Smooth muscle cell (in vitro differentiated cells): ENCODE data around the gene ULK4. TPM values are rescaled to one million over a fixed set of nuclear protein-coding genes. Genes with fewer than 3 reads are reported as not detected.
"Not testable (repeated sequence)": the region's sequence is repeated elsewhere in the genome, so short reads cannot be mapped to it uniquely, and the experiment has no call there.

Experiments used
- DNase-seq: peaks from one replicate; lab custom pipeline; 2025; ENCODE audit not compliant: unreplicated experiment; lab: John Stamatoyannopoulos, UW
- H2AFZ ChIP-seq: fragments of 200-600 bp; sonication (generic); 2 replicates; pipeline ENCODE4 v1.6.0; 2016; ENCODE audit warnings: antibody characterized with exemption, low read depth, mild to moderate bottlenecking
- H3F3A ChIP-seq: fragments of 200-600 bp; sonication (generic); 2 replicates; pipeline ENCODE4 v1.6.0; 2017; ENCODE audit warnings: antibody characterized with exemption, low read depth
- H3K27ac ChIP-seq: fragments of 200-600 bp; sonication (generic); 2 replicates; pipeline ENCODE4 v1.5.1; 2016; ENCODE audit warnings: low read depth, mild to moderate bottlenecking
- H3K27me3 ChIP-seq: fragments of 200-600 bp; sonication (generic); 2 replicates; pipeline ENCODE4 v1.6.1; 2016; ENCODE audit warnings: low read depth, mild to moderate bottlenecking
- H3K36me3 ChIP-seq: fragments of 200-600 bp; sonication (generic); 2 replicates; pipeline ENCODE4 v1.5.1; 2016; ENCODE audit warnings: low read depth
- H3K4me1 ChIP-seq: fragments of 200-600 bp; sonication (generic); 2 replicates; pipeline ENCODE4 v1.5.1; 2016; ENCODE audit warnings: low read depth
- H3K4me2 ChIP-seq: fragments of 200-600 bp; sonication (generic); 2 replicates; pipeline ENCODE4 v1.6.0; 2016; ENCODE audit warnings: mild to moderate bottlenecking
- H3K4me3 ChIP-seq: fragments of 200-600 bp; sonication (generic); 2 replicates; pipeline ENCODE4 v1.5.1; 2016; ENCODE audit warnings: mild to moderate bottlenecking
- H3K79me2 ChIP-seq: fragments of 200-600 bp; sonication (generic); 2 replicates; pipeline ENCODE4 v1.6.0; 2016; ENCODE audit warnings: low read depth, mild to moderate bottlenecking
- H3K9ac ChIP-seq: fragments of 200-600 bp; sonication (generic); 2 replicates; pipeline ENCODE4 v1.6.0; 2016; ENCODE audit warnings: low read depth
- H3K9me3 ChIP-seq: fragments of 200-600 bp; sonication (generic); replicated peaks from 2 replicates; pipeline ENCODE4 v1.5.1; 2016; ENCODE audit warnings: low read depth
- H4K20me1 ChIP-seq: fragments of 200-600 bp; sonication (generic); 2 replicates; pipeline ENCODE4 v1.6.0; 2016; ENCODE audit warnings: low read depth
- CTCF ChIP-seq: fragments of 200-600 bp; sonication (generic); IDR thresholded peaks from 2 replicates; pipeline ENCODE4 v1.5.1; 2017; ENCODE audit warnings: borderline replicate concordance, mild to moderate bottlenecking, antibody characterized with exemption; ENCODE audit not compliant: insufficient read depth, poor library complexity, severe bottlenecking
- WGBS: methylation state at CpG from one replicate; pipeline ENCODE4 v1.1.7; 2016; ENCODE audit warnings: low lambda C conversion rate; 5-methylcytosine and 5-hydroxymethylcytosine counted together
- polyA plus RNA-seq: library from polyadenylated mRNA; unstranded; fragments of >200 nt; fragmentation: Nextera tagmentation; extraction: Ambion mirVana; gene quantifications from 2 replicates; pipeline ENCODE4 v1.2.1, GENCODE V29; 2016
- total RNA-seq: library from RNA; depleted of rRNA; stranded (reverse); fragments of >200 nt; gene quantifications from 2 replicates; pipeline ENCODE4 v1.2.3, GENCODE V29; 2014

ULK4 gene
- total and polyA plus RNA-seq, 2 experiments from 2014 or later, result 4.3 to 14.2 TPM

- DNase-seq, result no peak
- H3K4me3 ChIP-seq, result no peak overlapping the region
- H3K9me3 ChIP-seq, result no peaks in the 10 kb centered on the region
- H3K36me3 ChIP-seq, result no peaks in the 10 kb centered on the region
- no peak overlapping the region for H3K9ac ChIP-seq
- WGBS, result 93% methylated on average over 11 of the region's 11 CpGs
- no peak for TF ChIP-seq CTCF
- no peaks in the 10 kb centered on the region for H4K20me1 ChIP-seq
- H3K4me1 ChIP-seq, result peaks cover 9% of the 10 kb centered on the region
- no peak overlapping the region for H2AFZ ChIP-seq
- no peaks in the 10 kb centered on the region for H3K79me2 ChIP-seq
- no peak overlapping the region for H3K27ac ChIP-seq
- H3K27me3 ChIP-seq, result no peaks in the 10 kb centered on the region
- H3K4me2 ChIP-seq, result no peak overlapping the region
- no peaks in the 10 kb centered on the region for H3F3A ChIP-seq
These were observed 311.5 kb downstream of the ULK4 start for GRCh38 chr3:41650406-41650805.

DNA sequence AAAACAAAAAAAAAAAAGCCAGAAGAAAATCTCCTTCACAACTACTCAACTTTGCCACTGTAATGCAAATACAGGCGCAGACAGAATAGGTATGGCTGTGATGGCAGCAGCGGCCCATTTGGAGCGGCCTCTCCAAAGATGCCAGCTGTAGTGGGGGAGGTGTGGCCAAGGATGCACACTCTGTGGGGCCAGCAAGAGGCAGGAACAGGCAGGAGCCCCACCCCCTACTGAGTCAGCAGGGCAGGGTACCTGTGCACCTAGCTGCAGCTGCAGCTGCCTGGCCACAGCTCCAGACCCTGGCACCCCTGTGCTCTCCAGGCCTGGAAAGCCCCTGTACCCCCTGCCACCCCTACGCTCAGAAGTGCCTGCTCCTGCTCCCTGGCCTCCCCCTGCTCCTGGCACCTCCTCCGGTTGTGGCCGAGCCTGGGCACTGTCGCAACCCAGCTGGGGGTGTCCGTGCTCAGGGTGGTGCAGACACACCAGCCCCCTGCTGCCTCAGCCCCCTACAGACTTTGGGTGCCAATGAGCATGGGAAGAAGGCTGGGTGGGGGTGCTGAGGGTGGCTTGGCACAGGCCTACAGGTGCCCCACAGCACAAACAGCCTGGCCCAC, 312.7 kb downstream of the ULK4 start:
- H3F3A ChIP-seq, result no peaks in the 10 kb centered on the region

DNA sequence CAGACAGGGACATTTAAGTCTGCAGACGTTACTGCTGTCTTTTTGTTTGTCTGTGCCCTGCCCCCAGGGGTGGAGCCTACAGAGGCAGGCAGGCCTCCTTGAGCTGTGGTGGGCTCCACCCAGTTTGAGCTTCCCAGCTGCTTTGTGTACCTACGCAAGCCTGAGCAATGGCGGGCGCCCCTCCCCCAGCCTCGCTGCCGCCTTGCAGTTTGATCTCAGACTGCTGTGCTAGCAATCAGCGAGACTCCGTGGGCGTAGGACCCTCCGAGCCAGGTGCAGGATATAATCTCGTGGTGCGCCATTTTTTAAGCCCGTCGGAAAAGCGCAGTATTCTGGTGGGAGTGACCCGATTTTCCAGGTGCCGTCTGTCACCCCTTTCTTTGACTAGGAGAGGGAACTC, 314.2 kb downstream of the ULK4 start:
- H3K9me3 ChIP-seq, H3K4me1 ChIP-seq, H3K36me3 ChIP-seq, H3K79me2 ChIP-seq, H3K27ac ChIP-seq, H3F3A ChIP-seq, H3K4me2 ChIP-seq, H3K9ac ChIP-seq, H3K27me3 ChIP-seq, DNase-seq, H2AFZ ChIP-seq, H3K4me3 ChIP-seq, H4K20me1 ChIP-seq: not testable (repeated sequence)
- WGBS, result 100% methylated on average over 10 of the region's 17 CpGs

More for the DNA sequence above, 312.7 kb downstream of the ULK4 start:
- WGBS, result 98% methylated on average over 8 of the region's 8 CpGs
- no peak overlapping the region for H2AFZ ChIP-seq
- H3K9me3 ChIP-seq, result no peaks in the 10 kb centered on the region
- no peak for DNase-seq
- H3K36me3 ChIP-seq, result no peaks in the 10 kb centered on the region
- no peaks in the 10 kb centered on the region for H3K27me3 ChIP-seq
- H3K27ac ChIP-seq, result no peak overlapping the region
- H3K4me3 ChIP-seq, result no peak overlapping the region
- H4K20me1 ChIP-seq, result no peaks in the 10 kb centered on the region
- H3K9ac ChIP-seq, result no peak overlapping the region
- H3K79me2 ChIP-seq, result no peaks in the 10 kb centered on the region
- H3K4me2 ChIP-seq, result no peak overlapping the region
- TF ChIP-seq CTCF, result no peak
- peaks cover 9% of the 10 kb centered on the region for H3K4me1 ChIP-seq

DNA sequence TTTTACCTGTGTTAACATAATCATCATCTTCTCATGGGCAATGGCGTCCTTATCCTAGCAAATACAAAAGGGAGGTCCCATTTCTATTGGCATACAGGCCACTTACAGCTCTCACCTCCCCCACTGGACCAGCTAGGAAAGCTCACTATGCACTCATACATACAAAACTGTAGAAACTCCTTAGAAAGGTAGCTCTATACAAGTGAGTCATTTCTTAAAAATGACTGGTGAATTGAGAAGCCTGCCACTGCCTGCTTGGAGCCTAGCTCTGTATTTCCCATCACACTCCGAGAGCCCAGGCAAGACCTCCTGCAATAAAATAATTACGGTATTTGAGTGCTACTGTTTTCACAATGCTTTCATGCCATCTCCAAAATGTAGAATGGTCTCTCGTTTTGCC, 321.8 kb downstream of the ULK4 start:
- Histone ChIP-seq H3K27ac (no peak overlapping the region), H4K20me1 (no peaks in the 10 kb centered on the region), H3K9ac (no peak overlapping the region), H3K4me1 (no peaks in the 10 kb centered on the region), H3K9me3 (no peaks in the 10 kb centered on the region), H3K27me3 (no peaks in the 10 kb centered on the region), H3K36me3 (no peaks in the 10 kb centered on the region), H3K79me2 (no peaks in the 10 kb centered on the region), H3K4me2 (no peak overlapping the region), H3K4me3 (no peak overlapping the region), H2AFZ (no peak overlapping the region), H3F3A (no peaks in the 10 kb centered on the region)
- 84% methylated on average over 4 of the region's 4 CpGs for WGBS
- no peak for TF ChIP-seq CTCF
- DNase-seq, result no peak
